ENCODE data around the gene AVPI1. TPM values are rescaled to one million over a fixed set of nuclear protein-coding genes. Genes with fewer than 3 reads are reported as not detected.

Gene AVPI1
- total and polyA plus RNA-seq, 4 donors, result 6.6 to 22.1 (median 11.9) TPM

DNA sequence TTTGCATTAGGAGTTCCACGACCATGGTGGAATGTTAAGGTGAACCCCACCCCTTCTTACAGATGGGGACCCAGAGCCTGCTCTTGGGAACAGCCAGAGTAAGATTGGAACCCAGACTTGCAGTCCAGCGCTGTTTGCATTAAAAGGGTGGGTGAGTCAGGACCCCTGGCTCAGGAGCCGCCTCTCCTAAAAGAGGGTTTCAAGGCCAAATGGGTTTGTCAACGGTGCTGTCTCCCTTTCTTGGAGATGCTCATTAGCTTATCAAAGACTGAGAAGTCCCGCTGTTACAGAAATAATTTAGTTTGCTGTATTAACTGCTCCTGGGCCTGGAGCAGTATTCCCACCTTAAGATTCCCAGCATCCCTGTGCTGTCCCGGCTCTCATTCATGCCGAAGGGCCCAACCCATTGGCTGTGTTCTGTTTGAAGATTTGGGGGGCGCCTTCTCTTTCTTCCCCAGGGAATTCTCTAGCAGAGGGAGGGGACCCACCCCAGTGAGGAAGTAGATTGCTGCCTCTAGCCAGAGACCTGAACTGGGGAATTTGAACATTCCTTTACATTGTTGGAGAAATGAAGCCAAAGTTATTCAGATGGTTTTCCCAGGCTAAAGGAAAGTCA, 28.3 kb upstream of the AVPI1 start:
- peak overlapping the region in 1 of 3 donors; percentile 56 for H3K4me3 ChIP-seq (ENCODE audit: low read depth in 1 of 3, low read length in 3 of 3)
- H3K27ac ChIP-seq (ENCODE audit: low read depth in 1 of 2, low read length in 2 of 2), result no peak overlapping the region
- no peaks in the 10 kb centered on the region for H3K9me3 ChIP-seq (ENCODE audit: control insufficient read depth in 4 of 4, low read length in 3 of 4)
- H3K9ac ChIP-seq (ENCODE audit: low read depth in 1 of 2, low read length in 2 of 2), result no peak overlapping the region
- TF ChIP-seq YY1 (IDR thresholded peaks at IDR 0.05), result no peak
- WGBS, result 87% methylated on average over 8 of the region's 8 CpGs
- H3K4me1 ChIP-seq (ENCODE audit: control insufficient read depth in 4 of 4, insufficient read depth in 4 of 4, low read length in 3 of 4), result peaks cover 2 to 23% (median 17%) of the 10 kb centered on the region in 4 donors
- DNase-seq (ENCODE audit: low spot score), result no peak
- H3K36me3 ChIP-seq (ENCODE audit: control insufficient read depth in 4 of 4, insufficient read depth in 3 of 4, low read depth in 1 of 4, low read length in 3 of 4), result no peaks in the 10 kb centered on the region
- H3K27me3 ChIP-seq (ENCODE audit: control insufficient read depth in 4 of 4, insufficient read depth in 4 of 4, low read length in 3 of 4), result no peaks in the 10 kb centered on the region

DNA sequence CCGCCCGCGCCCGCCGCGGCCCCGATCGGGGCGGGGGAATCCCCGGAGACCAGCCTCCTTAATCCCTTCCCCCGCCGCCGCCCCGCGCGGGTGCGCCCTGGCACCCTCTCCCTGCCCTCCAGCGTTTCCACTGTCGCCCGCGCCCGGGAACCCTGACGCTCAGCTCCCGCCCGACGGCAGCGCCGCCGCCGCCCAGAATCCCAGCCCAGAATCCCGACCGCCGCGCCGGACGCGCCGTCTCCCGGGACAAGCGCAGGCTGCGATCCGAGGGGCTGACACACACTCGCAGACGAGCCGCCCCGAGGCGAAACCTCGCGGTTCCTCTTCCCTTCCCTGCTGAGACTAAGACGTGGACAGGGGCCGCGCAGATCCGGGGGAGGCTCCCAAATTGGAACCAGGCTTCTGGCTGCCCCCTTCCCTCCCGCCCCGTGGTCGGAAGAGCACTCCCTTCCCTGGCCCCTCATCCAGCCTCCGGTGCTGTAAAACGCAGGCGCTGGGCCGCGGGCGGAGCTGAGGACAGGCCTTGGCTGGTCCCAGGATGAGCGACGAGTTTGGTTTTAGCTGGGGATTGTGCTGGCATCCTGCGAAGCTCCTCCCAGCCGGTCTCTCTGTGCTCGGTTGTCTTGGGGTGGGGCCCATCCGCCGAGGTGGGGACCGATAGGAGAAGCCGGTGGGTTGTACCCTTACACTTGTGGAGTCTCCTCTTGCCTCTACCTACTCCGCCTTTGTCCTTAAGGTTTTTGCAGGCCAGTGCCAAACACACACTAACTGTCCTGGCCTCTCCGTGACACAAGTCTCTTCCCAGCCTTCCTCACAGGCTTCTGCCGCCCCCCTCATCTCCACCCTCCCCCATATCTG, 27.6 kb upstream of the AVPI1 start:
- H3K9ac ChIP-seq (ENCODE audit: low read depth in 1 of 2, low read length in 2 of 2), result no peak overlapping the region
- H3K4me1 ChIP-seq (ENCODE audit: control insufficient read depth in 4 of 4, insufficient read depth in 4 of 4, low read length in 3 of 4), result peaks cover 2 to 23% (median 17%) of the 10 kb centered on the region in 4 donors
- 19% methylated on average over 74 of the region's 74 CpGs for WGBS
- no peak for DNase-seq (ENCODE audit: low spot score)
- H3K9me3 ChIP-seq (ENCODE audit: control insufficient read depth in 4 of 4, low read length in 3 of 4), result no peaks in the 10 kb centered on the region
- H3K27me3 ChIP-seq (ENCODE audit: control insufficient read depth in 4 of 4, insufficient read depth in 4 of 4, low read length in 3 of 4), result no peaks in the 10 kb centered on the region
- H3K27ac ChIP-seq (ENCODE audit: low read depth in 1 of 2, low read length in 2 of 2), result peak overlapping the region; percentile 57 to 71
- TF ChIP-seq, protein P1, sequence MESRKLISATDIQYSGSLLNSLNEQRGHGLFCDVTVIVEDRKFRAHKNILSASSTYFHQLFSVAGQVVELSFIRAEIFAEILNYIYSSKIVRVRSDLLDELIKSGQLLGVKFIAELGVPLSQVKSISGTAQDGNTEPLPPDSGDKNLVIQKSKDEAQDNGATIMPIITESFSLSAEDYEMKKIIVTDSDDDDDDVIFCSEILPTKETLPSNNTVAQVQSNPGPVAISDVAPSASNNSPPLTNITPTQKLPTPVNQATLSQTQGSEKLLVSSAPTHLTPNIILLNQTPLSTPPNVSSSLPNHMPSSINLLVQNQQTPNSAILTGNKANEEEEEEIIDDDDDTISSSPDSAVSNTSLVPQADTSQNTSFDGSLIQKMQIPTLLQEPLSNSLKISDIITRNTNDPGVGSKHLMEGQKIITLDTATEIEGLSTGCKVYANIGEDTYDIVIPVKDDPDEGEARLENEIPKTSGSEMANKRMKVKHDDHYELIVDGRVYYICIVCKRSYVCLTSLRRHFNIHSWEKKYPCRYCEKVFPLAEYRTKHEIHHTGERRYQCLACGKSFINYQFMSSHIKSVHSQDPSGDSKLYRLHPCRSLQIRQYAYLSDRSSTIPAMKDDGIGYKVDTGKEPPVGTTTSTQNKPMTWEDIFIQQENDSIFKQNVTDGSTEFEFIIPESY (IDR thresholded peaks at IDR 0.05), result no peak
- TF ChIP-seq HNF4A (conservative IDR thresholded peaks at IDR 0.05) (no peak), NR2F2 (IDR thresholded peaks at IDR 0.05) (no peak), RAD21 (IDR thresholded peaks at IDR 0.05) (no peak), RXRA (IDR thresholded peaks at IDR 0.05) (no peak), TAF1 (conservative IDR thresholded peaks at IDR 0.05) (no peak), SP1 (IDR thresholded peaks at IDR 0.05) (no peak), FOXA2 (IDR thresholded peaks at IDR 0.05) (no peak), EGR1 (IDR thresholded peaks at IDR 0.05; ENCODE audit: low read depth in 2 of 2) (no peak), YY1 (IDR thresholded peaks at IDR 0.05) (no peak), HNF4G (IDR thresholded peaks at IDR 0.05) (no peak), FOXA1 (IDR thresholded peaks at IDR 0.05) (no peak)
- TF ChIP-seq, protein P2, sequence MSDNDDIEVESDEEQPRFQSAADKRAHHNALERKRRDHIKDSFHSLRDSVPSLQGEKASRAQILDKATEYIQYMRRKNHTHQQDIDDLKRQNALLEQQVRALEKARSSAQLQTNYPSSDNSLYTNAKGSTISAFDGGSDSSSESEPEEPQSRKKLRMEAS (IDR thresholded peaks at IDR 0.05), result no peak
- TF ChIP-seq, protein P3, sequence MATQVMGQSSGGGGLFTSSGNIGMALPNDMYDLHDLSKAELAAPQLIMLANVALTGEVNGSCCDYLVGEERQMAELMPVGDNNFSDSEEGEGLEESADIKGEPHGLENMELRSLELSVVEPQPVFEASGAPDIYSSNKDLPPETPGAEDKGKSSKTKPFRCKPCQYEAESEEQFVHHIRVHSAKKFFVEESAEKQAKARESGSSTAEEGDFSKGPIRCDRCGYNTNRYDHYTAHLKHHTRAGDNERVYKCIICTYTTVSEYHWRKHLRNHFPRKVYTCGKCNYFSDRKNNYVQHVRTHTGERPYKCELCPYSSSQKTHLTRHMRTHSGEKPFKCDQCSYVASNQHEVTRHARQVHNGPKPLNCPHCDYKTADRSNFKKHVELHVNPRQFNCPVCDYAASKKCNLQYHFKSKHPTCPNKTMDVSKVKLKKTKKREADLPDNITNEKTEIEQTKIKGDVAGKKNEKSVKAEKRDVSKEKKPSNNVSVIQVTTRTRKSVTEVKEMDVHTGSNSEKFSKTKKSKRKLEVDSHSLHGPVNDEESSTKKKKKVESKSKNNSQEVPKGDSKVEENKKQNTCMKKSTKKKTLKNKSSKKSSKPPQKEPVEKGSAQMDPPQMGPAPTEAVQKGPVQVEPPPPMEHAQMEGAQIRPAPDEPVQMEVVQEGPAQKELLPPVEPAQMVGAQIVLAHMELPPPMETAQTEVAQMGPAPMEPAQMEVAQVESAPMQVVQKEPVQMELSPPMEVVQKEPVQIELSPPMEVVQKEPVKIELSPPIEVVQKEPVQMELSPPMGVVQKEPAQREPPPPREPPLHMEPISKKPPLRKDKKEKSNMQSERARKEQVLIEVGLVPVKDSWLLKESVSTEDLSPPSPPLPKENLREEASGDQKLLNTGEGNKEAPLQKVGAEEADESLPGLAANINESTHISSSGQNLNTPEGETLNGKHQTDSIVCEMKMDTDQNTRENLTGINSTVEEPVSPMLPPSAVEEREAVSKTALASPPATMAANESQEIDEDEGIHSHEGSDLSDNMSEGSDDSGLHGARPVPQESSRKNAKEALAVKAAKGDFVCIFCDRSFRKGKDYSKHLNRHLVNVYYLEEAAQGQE (IDR thresholded peaks at IDR 0.05), result no peak
- TF ChIP-seq, protein P4, sequence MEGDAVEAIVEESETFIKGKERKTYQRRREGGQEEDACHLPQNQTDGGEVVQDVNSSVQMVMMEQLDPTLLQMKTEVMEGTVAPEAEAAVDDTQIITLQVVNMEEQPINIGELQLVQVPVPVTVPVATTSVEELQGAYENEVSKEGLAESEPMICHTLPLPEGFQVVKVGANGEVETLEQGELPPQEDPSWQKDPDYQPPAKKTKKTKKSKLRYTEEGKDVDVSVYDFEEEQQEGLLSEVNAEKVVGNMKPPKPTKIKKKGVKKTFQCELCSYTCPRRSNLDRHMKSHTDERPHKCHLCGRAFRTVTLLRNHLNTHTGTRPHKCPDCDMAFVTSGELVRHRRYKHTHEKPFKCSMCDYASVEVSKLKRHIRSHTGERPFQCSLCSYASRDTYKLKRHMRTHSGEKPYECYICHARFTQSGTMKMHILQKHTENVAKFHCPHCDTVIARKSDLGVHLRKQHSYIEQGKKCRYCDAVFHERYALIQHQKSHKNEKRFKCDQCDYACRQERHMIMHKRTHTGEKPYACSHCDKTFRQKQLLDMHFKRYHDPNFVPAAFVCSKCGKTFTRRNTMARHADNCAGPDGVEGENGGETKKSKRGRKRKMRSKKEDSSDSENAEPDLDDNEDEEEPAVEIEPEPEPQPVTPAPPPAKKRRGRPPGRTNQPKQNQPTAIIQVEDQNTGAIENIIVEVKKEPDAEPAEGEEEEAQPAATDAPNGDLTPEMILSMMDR (IDR thresholded peaks at IDR 0.05; ENCODE audit: low read depth, low read length, missing input control), result no peak
- TF ChIP-seq, protein P5, sequence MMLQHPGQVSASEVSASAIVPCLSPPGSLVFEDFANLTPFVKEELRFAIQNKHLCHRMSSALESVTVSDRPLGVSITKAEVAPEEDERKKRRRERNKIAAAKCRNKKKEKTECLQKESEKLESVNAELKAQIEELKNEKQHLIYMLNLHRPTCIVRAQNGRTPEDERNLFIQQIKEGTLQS (IDR thresholded peaks at IDR 0.05), result no peak
- H3K36me3 ChIP-seq (ENCODE audit: control insufficient read depth in 4 of 4, insufficient read depth in 3 of 4, low read depth in 1 of 4, low read length in 3 of 4), result no peaks in the 10 kb centered on the region
- peak overlapping the region; percentile 56 to 60 (median 59) for H3K4me3 ChIP-seq (ENCODE audit: low read depth in 1 of 3, low read length in 3 of 3)

All from liver (tissue), 9 donors.